HG03039 (cell line): ENCODE results near the gene CRB2.

Experiments
- ATAC-seq: cut with Tn5 transposase; IDR thresholded peaks from one replicate; pipeline ENCODE4 v1.9.1; 2021; ENCODE audit warnings: mild to moderate bottlenecking, moderate library complexity; ENCODE audit not compliant: unreplicated experiment

CRB2 gene

GRCh38 chr9:123377211-123377971, 21.4 kb downstream of the CRB2 start:
- ATAC-seq: no peak

GRCh38 chr9:123378025-123378424, 22.0 kb downstream of the CRB2 start:
- ATAC-seq: no peak

DNA sequence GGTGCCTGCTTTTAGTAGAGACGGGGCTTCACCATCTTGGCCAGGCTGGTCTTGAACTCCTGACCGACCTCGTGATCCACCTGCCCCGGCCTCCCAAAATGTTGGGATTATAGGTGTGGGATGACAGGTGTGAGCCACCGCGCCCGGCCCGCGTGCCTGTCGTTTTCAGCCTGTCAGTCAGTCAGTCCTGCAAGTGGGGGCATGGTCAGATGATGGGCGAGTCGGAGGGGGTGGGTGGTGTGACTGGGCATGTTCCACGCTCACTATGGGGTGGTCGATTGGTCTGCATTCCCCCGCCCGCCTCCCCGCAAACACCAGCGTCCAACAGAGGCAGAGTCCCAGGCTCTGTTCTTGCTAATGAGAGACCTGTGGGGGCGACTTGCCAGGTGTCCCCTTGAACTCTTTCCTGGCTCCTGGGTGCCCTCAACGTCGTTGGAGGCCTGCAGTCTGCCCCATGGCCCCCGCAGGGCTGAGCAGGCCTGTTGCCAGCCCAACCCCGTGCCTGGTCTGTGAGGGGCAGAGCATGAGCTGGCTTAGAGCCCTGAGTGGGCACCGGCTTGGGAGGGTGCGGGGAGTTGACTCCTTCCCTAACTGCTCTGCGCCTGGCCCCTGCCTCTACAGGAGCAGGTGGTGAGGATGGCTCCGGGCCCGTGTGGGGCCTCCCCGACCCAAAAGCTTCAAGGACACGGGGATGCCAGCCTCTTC, 23.1 kb downstream of the CRB2 start:
- ATAC-seq: no peak

GRCh38 chr9:123380852-123381705, 25.1 kb downstream of the CRB2 start:
- ATAC-seq: no peak

DNA sequence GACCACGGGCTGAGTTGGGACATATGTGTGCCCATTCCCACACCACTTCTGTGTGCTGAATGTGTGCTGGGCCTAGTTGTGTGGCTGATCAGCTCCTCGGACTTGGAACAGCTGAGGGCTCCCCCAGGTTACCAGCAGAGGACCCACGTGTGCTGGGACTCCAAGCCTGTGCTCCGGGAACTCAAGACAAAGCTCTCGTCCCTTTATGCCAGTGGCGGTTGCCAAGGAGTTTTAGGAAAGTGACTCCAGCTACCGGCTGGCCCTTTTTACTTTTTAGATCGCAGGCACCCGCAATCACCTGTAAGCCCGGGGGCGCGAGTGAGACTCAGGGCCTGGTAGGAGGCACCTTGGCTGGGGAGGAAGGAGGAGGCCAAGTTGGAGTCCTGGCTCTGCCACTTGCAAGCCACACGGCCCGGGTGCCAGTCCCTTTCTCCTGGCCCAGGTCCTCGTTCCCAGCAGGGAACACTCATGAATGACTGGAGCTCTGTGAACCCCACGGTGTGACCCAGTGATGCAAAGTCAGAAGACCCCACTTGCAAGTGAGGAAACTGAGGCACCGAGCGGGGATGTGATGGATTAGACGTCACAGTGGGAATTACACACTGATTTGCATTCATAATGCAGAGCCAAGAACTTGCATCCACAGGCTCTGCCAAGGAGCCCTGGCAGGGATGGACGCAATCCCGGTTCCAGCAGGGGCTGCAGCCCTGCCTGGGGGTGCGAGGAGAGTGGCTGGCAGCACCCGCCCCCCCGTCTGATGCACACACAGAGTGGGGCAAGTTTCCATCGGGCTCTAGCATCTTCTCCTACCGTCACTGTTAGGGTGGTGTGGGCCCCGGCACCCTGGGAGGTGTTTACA, 26.9 kb downstream of the CRB2 start:
- no peak for ATAC-seq

DNA sequence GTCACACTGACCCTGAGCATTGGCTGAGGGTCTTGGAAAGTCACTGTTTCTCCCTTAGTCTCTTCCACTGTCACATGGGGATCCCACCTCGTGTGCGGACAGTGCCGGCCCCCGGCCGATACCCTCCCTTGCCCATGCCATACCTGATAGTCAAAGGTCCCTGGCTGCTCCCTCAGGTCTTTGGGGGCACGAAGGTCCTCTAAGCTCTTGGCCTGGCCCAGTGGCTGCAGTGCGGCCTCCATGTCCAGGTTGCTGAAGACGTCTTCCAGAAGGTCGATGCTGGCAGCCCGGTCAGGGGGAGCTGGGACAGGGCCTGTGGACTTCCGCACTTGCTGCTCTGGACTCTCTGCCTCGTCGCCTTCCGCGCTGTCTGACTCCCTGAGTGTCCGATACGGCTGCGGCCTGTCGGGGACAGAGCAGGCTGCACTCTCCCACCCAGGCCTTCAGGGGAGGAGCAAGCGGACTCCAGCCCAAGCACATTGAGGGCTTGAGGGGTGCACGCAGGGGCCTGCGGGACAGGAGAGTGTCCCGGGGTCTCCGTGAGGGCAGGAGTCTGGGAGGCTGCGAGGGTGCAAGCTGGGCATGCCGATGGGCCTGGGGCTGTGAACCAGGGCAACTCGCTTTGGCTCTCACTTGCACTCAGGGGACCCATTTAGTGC, 27.6 kb downstream of the CRB2 start:
- no peak for ATAC-seq

- ATAC-seq: no peak
These were observed 31.7 kb downstream of the CRB2 start for GRCh38 chr9:123387686-123388085.

GRCh38 chr9:123389070-123389469, 33.1 kb downstream of the CRB2 start:
- no peak for ATAC-seq

- no peak for ATAC-seq
These were observed 33.7 kb downstream of the CRB2 start for GRCh38 chr9:123389698-123390097.

- no peak for ATAC-seq
These were observed 34.5 kb downstream of the CRB2 start for GRCh38 chr9:123390337-123391135.

- no peak for ATAC-seq
These were observed 35.2 kb downstream of the CRB2 start for GRCh38 chr9:123391233-123391632.

GRCh38 chr9:123391946-123392345, 35.9 kb downstream of the CRB2 start:
- ATAC-seq: no peak

- ATAC-seq: no peak
These were observed 36.8 kb downstream of the CRB2 start for GRCh38 chr9:123392802-123393201.

- ATAC-seq: no peak
These were observed 38.6 kb downstream of the CRB2 start for GRCh38 chr9:123394291-123395235.

- ATAC-seq: no peak
These were observed 39.3 kb downstream of the CRB2 start for GRCh38 chr9:123395276-123395688.

DNA sequence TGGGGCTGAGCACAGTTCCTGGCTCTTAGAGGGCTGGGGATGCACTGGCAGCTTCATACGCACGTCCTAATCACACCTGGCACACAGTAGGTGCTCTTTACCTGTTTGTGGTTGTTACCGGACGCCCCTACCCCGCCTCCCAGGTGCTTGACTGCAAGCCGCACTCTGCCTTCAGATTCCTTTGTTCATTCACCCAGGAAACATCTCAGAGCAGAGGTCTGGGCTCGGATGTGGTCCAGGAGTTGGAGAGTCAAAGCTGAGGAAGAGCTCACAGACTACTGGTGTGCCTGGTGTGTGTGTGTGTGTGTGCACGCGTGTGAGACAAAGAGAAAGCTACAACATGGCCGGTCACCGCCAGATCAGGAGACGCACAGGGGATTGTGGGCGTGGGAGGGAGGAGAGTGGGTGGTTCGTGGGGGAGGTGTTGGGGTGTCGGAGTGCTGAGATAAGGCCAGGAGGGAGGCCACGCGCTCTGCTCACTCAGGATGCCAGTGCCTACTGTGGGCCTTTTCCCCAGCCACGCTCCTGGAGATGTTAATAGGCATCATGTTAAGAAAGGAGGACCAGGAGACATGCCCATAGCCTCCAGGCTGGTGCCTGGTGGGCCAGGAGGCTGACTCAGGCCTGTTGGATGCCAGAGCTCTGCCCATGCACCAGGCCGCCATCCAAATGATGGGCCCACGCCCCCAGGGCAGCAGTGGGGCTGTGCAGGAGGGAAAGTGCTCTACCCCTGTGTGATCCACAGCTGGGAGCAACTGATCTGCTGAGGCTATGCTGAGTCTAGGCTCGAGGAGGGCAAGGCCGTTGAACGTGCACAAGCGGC, 39.9 kb downstream of the CRB2 start:
- no peak for ATAC-seq

DNA sequence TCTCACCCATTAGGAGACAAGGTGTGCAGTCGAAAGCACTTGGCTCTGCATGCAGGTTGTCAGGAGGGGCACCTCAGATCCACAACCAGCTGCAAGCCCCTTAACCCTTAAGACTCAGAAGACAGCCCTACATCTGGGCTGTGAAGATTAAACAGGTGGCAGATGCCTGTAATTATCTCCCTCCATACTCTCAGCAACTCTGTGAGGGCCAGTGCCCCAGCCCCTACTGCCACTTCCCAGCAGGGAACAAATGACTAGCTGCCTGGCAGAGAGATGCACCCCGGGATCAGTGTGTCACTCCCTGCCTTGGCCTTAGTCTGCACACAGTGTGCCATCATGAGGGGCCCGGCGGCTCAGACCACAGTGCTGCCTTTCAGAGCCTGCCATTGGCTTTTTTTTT, 42.0 kb downstream of the CRB2 start:
- ATAC-seq: no peak
